ENCODE measurements around the gene ZNF658. TPM values are rescaled to one million over a fixed set of nuclear protein-coding genes. Genes with fewer than 3 reads are reported as not detected.
A peak's percentile ranks its signal among the peaks of the same experiment; 100 is the strongest.
"Not testable (repeated sequence)": the region's sequence is repeated elsewhere in the genome, so short reads cannot be mapped to it uniquely, and the experiment has no call there.

ZNF658 gene
- total RNA-seq, 1 experiment from 2014 or later, result 3.8 TPM

DNA sequence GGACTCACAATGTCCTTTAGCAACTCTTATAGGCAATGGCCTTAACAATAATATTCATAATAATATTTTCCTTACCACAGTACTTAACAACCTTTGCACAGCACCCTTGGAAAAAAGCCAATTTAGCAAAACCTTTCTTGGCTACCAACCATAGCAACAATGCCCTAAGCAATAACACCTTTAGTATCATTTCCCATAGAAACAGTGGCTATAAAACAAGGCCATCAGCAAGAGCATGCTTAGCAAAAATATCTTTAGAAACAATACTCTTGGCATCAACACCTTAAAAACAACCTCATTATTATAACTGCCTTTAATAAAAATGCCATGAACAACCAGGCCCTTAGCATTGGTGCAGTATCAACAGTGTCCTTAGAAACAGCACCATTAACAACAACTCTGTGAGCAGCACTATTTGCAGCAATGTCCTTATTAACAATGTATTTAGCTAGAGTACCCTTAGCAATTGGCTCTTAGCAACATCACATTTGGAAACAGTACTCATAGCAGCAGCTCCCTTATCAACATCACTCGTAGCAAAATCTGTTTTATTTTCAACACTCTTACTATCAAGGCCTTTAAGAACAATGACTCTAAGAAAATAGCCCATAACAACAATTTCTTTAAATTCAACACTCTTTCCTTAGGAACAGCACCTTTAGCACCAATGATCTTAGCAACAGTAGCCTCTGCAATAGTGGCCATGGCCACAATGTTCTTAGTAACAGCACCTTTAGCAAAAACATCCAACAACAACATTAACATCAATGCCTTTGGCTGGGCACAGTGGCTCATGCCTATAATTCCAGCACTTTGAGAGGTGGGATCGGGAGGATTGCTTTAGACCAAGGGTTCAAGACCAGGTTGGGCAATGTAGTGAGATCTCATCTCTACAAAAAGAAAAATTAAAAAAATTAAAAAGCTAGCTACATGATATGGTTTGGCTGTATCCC is 39.6 kb downstream of the ZNF658 start:
- ATAC-seq; BruUV-seq (replicated peaks); POLR2A ChIA-PET (ENCODE audit: unreplicated experiment); H3K27ac ChIP-seq (ENCODE audit: low read length); H3K9me2 ChIP-seq (replicated peaks; ENCODE audit: low read length); H3K36me3 ChIP-seq (ENCODE audit: low read depth, low read length); H3K4me1 ChIP-seq (ENCODE audit: insufficient read depth, low read length); H3K9ac ChIP-seq (ENCODE audit: low read length); intact Hi-C loops (cut with micrococcal nuclease); H4K20me1 ChIP-seq (ENCODE audit: low read length); DNase-seq; H3K79me2 ChIP-seq (ENCODE audit: low read length); CTCF ChIA-PET; H3K4me2 ChIP-seq (ENCODE audit: low read length); H3F3A ChIP-seq (ENCODE audit: low read length, unreplicated experiment); H2AFZ ChIP-seq (ENCODE audit: low read length); H3K27me3 ChIP-seq (ENCODE audit: low read length); H3K9me3 ChIP-seq (ENCODE audit: low read length); H3K4me3 ChIP-seq (ENCODE audit: low read length): not testable (repeated sequence)

DNA sequence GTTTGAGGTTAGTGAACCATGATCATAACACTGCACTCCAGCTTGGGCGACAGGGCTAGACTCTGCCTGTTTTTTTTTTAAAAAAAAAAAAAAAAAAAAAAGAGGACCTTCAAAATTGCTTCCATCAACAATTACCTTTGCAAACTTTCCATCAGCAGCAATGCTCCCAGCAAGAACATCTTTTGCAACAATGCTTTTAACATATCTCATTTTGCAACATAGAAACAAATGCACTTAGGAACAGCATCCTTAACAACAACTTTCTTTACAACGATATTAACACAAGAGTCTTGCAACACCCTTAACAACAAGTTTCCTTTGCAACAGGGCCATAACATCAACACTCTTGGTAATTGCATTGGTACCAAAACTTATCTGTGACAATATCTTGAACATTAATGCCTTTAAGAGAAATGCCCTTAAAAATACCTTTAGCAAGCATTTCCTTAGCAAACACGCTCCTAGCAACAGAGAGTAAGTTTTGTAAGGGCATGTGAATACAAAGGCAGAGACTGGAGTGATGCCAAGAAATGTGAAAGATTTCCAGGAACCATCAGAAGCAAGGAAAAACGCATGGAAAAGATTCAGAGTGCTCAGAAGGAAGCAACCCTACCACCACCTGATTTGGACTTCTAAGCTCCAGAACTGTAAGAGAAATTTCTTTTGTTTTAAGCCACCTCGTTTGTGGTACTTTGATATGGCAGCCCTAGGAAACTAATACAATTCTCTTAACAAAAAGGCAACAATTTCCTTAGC is 42.1 kb downstream of the ZNF658 start:
- H2AFZ ChIP-seq (ENCODE audit: low read length); H3F3A ChIP-seq (ENCODE audit: low read length, unreplicated experiment); DNase-seq; H3K4me2 ChIP-seq (ENCODE audit: low read length); H3K36me3 ChIP-seq (ENCODE audit: low read depth, low read length); H3K27me3 ChIP-seq (ENCODE audit: low read length); H3K27ac ChIP-seq (ENCODE audit: low read length); BruUV-seq (replicated peaks); ATAC-seq; H3K79me2 ChIP-seq (ENCODE audit: low read length); H3K9me2 ChIP-seq (replicated peaks; ENCODE audit: low read length); CTCF ChIA-PET; H4K20me1 ChIP-seq (ENCODE audit: low read length); H3K4me1 ChIP-seq (ENCODE audit: insufficient read depth, low read length); H3K9ac ChIP-seq (ENCODE audit: low read length); POLR2A ChIA-PET (ENCODE audit: unreplicated experiment); intact Hi-C loops (cut with micrococcal nuclease); H3K4me3 ChIP-seq (ENCODE audit: low read length); H3K9me3 ChIP-seq (ENCODE audit: low read length): not testable (repeated sequence)

DNA sequence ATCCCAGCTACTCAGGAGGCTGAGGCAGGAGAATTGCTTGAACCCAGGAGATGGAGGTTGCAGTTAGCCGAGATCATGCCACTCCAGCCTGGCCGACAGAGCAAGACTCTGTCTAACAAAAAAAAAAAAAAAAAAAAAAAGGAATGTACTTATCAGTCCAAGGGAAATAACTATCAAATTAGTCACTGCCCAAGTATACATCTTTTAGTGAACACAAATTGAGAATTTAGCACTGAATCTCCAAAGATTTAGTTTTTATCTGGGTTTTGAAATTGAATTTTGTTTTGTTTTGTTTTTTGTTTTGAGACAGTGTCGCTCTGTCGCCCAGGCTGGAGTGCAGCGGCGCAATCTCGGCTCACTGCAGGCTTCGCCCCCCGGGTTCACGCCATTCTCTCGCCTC is 52.1 kb downstream of the ZNF658 start:
- BruUV-seq (replicated peaks); H2AFZ ChIP-seq (ENCODE audit: low read length); H3K9me2 ChIP-seq (replicated peaks; ENCODE audit: low read length); H3K4me2 ChIP-seq (ENCODE audit: low read length); H3K27ac ChIP-seq (ENCODE audit: low read length); H3K4me3 ChIP-seq (ENCODE audit: low read length); intact Hi-C loops (cut with micrococcal nuclease); H3K27me3 ChIP-seq (ENCODE audit: low read length); ATAC-seq; H3K9ac ChIP-seq (ENCODE audit: low read length); H3K79me2 ChIP-seq (ENCODE audit: low read length); POLR2A ChIA-PET (ENCODE audit: unreplicated experiment); H3K36me3 ChIP-seq (ENCODE audit: low read depth, low read length); H4K20me1 ChIP-seq (ENCODE audit: low read length); CTCF ChIA-PET; H3K9me3 ChIP-seq (ENCODE audit: low read length); H3F3A ChIP-seq (ENCODE audit: low read length, unreplicated experiment); H3K4me1 ChIP-seq (ENCODE audit: insufficient read depth, low read length): not testable (repeated sequence)
- peak; percentile 17 for DNase-seq

Other genes with a start within 250 kb of the ZNF658 start
- gene SPATA31A3, start 91.8 kb downstream of the ZNF658 start, total RNA-seq (2014; rRNA removed), result not detected in 2 replicates